ENCODE results near the gene PARD3. TPM values are rescaled to one million over a fixed set of nuclear protein-coding genes. Genes with fewer than 3 reads are reported as not detected.
A peak's percentile ranks its signal among the peaks of the same experiment; 100 is the strongest.

PARD3 gene
- total and polyA plus RNA-seq, 2 experiments from 2014 or later, result 47.2 to 59.7 TPM

DNA sequence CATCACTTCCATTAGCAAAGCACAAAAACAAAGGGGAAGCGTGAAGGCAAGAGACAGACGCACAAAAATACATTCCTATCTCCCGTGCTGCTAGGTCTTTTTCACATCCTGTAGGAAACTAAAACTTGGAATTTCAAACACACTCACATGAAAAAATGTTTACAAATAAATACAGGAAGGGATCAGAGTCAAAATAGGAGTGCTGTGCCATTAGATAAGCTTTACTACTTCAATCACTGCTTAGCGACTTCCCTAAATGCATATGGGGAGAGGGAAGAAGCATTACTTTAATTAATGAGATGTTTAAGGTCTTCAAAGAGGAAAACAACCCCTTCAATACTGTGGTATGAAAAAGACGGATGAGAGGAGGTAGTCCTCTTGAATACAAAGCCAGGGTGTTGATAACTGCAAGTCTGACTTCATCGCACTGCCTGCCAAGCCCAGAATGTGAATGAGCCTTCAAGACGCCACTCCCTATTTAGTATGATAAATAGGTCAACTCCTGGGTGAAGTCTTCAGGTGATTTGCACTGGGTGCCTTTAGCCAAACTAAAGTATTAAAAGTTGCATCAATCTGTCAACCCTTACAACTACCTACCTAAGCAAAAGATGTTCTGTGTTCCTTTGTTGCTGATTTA is 13.9 kb downstream of the PARD3 start:
- no peak for DNase-seq (ENCODE audit: low spot score)
- H2AFZ ChIP-seq, result no peak overlapping the region
- no peak overlapping the region for H3K27ac ChIP-seq
- H3K9me3 ChIP-seq (ENCODE audit: low read depth), result no peaks in the 10 kb centered on the region
- no peaks in the 10 kb centered on the region for H3K9me2 ChIP-seq (replicated peaks; ENCODE audit: insufficient read depth)
- peaks cover 97% of the 10 kb centered on the region for H3K79me2 ChIP-seq
- peaks cover 10% of the 10 kb centered on the region for H3K4me1 ChIP-seq (ENCODE audit: insufficient read depth)
- H3K27me3 ChIP-seq, result no peaks in the 10 kb centered on the region
- no peak overlapping the region for H3K4me3 ChIP-seq
- 52% methylated on average over 7 of the region's 7 CpGs for WGBS (ENCODE audit: low lambda C conversion rate, missing lambda C conversion rate)
- peaks cover 36% of the 10 kb centered on the region for H4K20me1 ChIP-seq (ENCODE audit: insufficient read depth, poor library complexity, severe bottlenecking)
- TF ChIP-seq EZH2 (IDR thresholded peaks at IDR 0.05; ENCODE audit: borderline replicate concordance), result no peak
- TF ChIP-seq EZH2phosphoT487 (IDR thresholded peaks at IDR 0.05; ENCODE audit: low read depth, severe bottlenecking, unreplicated experiment), result no peak
- TF ChIP-seq, protein P1, sequence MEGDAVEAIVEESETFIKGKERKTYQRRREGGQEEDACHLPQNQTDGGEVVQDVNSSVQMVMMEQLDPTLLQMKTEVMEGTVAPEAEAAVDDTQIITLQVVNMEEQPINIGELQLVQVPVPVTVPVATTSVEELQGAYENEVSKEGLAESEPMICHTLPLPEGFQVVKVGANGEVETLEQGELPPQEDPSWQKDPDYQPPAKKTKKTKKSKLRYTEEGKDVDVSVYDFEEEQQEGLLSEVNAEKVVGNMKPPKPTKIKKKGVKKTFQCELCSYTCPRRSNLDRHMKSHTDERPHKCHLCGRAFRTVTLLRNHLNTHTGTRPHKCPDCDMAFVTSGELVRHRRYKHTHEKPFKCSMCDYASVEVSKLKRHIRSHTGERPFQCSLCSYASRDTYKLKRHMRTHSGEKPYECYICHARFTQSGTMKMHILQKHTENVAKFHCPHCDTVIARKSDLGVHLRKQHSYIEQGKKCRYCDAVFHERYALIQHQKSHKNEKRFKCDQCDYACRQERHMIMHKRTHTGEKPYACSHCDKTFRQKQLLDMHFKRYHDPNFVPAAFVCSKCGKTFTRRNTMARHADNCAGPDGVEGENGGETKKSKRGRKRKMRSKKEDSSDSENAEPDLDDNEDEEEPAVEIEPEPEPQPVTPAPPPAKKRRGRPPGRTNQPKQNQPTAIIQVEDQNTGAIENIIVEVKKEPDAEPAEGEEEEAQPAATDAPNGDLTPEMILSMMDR (IDR thresholded peaks at IDR 0.05; ENCODE audit: poor library complexity), result no peak
- no peaks in the 10 kb centered on the region for H3K36me3 ChIP-seq (replicated peaks; ENCODE audit: insufficient read depth, low read depth)
- peak overlapping the region; percentile 55 for H3K4me2 ChIP-seq

DNA sequence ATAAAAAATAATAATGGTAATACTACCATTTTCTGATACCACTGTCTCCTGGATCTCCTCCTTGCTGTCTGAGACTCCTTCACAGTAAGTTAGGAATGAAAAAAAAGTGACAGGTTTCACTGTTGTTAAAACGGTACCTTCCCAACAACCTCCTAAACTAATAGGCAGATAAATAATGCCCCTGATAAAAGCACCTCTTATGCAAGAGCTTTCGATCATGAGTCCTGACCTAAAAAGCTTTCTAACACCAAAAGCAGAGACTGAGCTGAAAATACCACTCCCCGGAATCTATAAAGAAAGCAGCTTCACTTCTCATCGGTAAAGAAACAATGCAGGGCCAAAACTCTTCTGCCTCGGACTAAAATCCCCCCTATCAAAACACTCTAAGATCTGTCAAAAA is 14.5 kb downstream of the PARD3 start:
- no peak for DNase-seq (ENCODE audit: low spot score)
- Histone ChIP-seq H4K20me1 (ENCODE audit: insufficient read depth, poor library complexity, severe bottlenecking) (peaks cover 31% of the 10 kb centered on the region), H3K4me3 (no peak overlapping the region), H3K36me3 (replicated peaks; ENCODE audit: insufficient read depth, low read depth) (no peaks in the 10 kb centered on the region), H3K9me3 (ENCODE audit: low read depth) (no peaks in the 10 kb centered on the region), H3K4me1 (ENCODE audit: insufficient read depth) (peaks cover 10% of the 10 kb centered on the region), H3K4me2 (peak overlapping the region; percentile 55), H2AFZ (no peak overlapping the region), H3K79me2 (peaks cover 97% of the 10 kb centered on the region), H3K27ac (no peak overlapping the region), H3K27me3 (no peaks in the 10 kb centered on the region), H3K9me2 (replicated peaks; ENCODE audit: insufficient read depth) (no peaks in the 10 kb centered on the region)
- 42% methylated on average over 5 of the region's 5 CpGs for WGBS (ENCODE audit: low lambda C conversion rate, missing lambda C conversion rate)
- no peak for TF ChIP-seq EZH2 (IDR thresholded peaks at IDR 0.05; ENCODE audit: borderline replicate concordance)

DNA sequence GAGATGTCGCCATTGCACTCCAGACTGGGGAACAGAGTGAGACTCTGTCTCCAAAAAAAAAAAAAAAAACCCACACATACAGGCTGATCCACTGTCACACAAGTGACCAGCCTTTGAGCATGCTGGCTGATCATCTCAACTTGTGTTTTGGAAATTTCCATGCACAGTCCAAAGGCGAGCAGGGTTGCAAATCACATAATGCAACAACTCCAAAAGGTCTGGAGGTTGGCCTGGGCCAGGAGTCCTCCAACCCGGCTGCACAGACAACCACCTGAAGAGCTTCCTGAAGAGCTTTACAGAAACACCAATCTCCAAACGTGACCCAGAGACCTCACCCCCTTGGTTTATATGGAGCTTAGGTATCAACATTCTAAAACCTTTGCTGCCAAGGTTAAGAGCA is 16.4 kb downstream of the PARD3 start:
- Histone ChIP-seq H3K27ac (no peak overlapping the region), H3K79me2 (peaks cover 97% of the 10 kb centered on the region), H4K20me1 (ENCODE audit: insufficient read depth, poor library complexity, severe bottlenecking) (peaks cover 42% of the 10 kb centered on the region), H3K9me2 (replicated peaks; ENCODE audit: insufficient read depth) (no peaks in the 10 kb centered on the region), H3K27me3 (no peaks in the 10 kb centered on the region), H3K36me3 (replicated peaks; ENCODE audit: insufficient read depth, low read depth) (no peaks in the 10 kb centered on the region), H3K4me1 (ENCODE audit: insufficient read depth) (peaks cover 10% of the 10 kb centered on the region), H3K9me3 (ENCODE audit: low read depth) (no peaks in the 10 kb centered on the region), H3K4me3 (no peak overlapping the region), H2AFZ (no peak overlapping the region), H3K4me2 (no peak overlapping the region)
- WGBS (ENCODE audit: low lambda C conversion rate, missing lambda C conversion rate), result 92% methylated on average over 4 of the region's 4 CpGs
- TF ChIP-seq, protein P1 (IDR thresholded peaks at IDR 0.05; ENCODE audit: poor library complexity), result no peak
- TF ChIP-seq EZH2phosphoT487 (IDR thresholded peaks at IDR 0.05; ENCODE audit: low read depth, severe bottlenecking, unreplicated experiment) (no peak), EZH2 (IDR thresholded peaks at IDR 0.05; ENCODE audit: borderline replicate concordance) (no peak)
- DNase-seq (ENCODE audit: low spot score), result no peak

DNA sequence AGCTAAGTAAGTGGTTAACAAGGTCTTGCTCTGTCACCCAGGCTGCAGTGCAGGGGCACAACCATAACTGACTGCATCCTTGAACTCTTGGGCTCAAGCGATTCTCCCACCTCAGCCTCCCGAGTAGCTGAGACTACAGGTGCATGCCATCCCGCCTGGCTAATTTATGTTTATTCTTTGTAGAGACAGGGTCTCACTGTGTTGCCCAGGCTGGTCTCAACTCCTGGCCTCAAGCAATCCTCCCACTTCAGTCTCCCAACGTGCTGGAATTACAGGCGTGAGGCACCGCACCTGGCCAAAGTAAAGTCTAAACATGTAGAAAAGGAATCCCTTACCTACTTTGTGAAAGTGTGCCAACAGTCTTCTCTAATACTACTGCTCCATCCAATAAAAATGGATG is 17.9 kb downstream of the PARD3 start:
- no peaks in the 10 kb centered on the region for H3K9me2 ChIP-seq (replicated peaks; ENCODE audit: insufficient read depth)
- WGBS (ENCODE audit: low lambda C conversion rate, missing lambda C conversion rate), result 95% methylated on average over 6 of the region's 6 CpGs
- H3K79me2 ChIP-seq, result peaks cover 97% of the 10 kb centered on the region

More for the DNA sequence above, 17.9 kb downstream of the PARD3 start:
- no peak overlapping the region for H3K4me2 ChIP-seq
- H3K4me3 ChIP-seq, result no peak overlapping the region
- H3K36me3 ChIP-seq (replicated peaks; ENCODE audit: insufficient read depth, low read depth), result no peaks in the 10 kb centered on the region
- H3K27ac ChIP-seq, result no peak overlapping the region
- no peak for DNase-seq (ENCODE audit: low spot score)
- no peaks in the 10 kb centered on the region for H3K27me3 ChIP-seq
- no peaks in the 10 kb centered on the region for H3K9me3 ChIP-seq (ENCODE audit: low read depth)
- H3K4me1 ChIP-seq (ENCODE audit: insufficient read depth), result peaks cover 10% of the 10 kb centered on the region
- TF ChIP-seq, protein P1 (IDR thresholded peaks at IDR 0.05; ENCODE audit: poor library complexity), result no peak
- TF ChIP-seq EZH2phosphoT487 (IDR thresholded peaks at IDR 0.05; ENCODE audit: low read depth, severe bottlenecking, unreplicated experiment) (no peak), EZH2 (IDR thresholded peaks at IDR 0.05; ENCODE audit: borderline replicate concordance) (no peak)
- H2AFZ ChIP-seq, result no peak overlapping the region
- peaks cover 54% of the 10 kb centered on the region for H4K20me1 ChIP-seq (ENCODE audit: insufficient read depth, poor library complexity, severe bottlenecking)
